H9 (cell line): ENCODE data around the gene CDK9. TPM values are rescaled to one million over a fixed set of nuclear protein-coding genes. Genes with fewer than 3 reads are reported as not detected.

Source experiments
- DNase-seq: peaks from one replicate; pipeline ENCODE4 v3.0.0-alpha.2; 2017
- H2AFZ ChIP-seq: one replicate; pipeline ENCODE4 v1.6.1; 2013; ENCODE audit warnings: mild to moderate bottlenecking, low read length, control low read depth, moderate library complexity
- H2AK5ac ChIP-seq: 2 replicates; pipeline ENCODE4 v1.6.1; 2013; ENCODE audit warnings: low read length, control low read depth, mixed read lengths; ENCODE audit not compliant: insufficient read length
- H2BK120ac ChIP-seq: one replicate; pipeline ENCODE4 v1.6.1; 2013; ENCODE audit warnings: low read depth, mild to moderate bottlenecking, low read length, control low read depth, inconsistent platforms; ENCODE audit not compliant: poor library complexity, severe bottlenecking
- H2BK12ac ChIP-seq: 2 replicates; pipeline ENCODE4 v1.6.1; 2013; ENCODE audit warnings: low read length, control low read depth, mixed read lengths, low read depth; ENCODE audit not compliant: insufficient read length
- H2BK15ac ChIP-seq: 2 replicates; pipeline ENCODE4 v1.6.1; 2013; ENCODE audit warnings: low read depth, low read length, control low read depth
- H2BK20ac ChIP-seq: one replicate; pipeline ENCODE4 v1.6.1; 2013; ENCODE audit warnings: low read depth, mild to moderate bottlenecking, low read length, control low read depth, inconsistent platforms; ENCODE audit not compliant: poor library complexity, severe bottlenecking
- H2BK5ac ChIP-seq: 2 replicates; pipeline ENCODE4 v1.6.1; 2013; ENCODE audit warnings: low read length, control low read depth, mixed read lengths; ENCODE audit not compliant: insufficient read length
- H3K14ac ChIP-seq: 2 replicates; pipeline ENCODE4 v1.6.1; 2013; ENCODE audit warnings: low read length, control low read depth; ENCODE audit not compliant: insufficient read depth
- H3K18ac ChIP-seq: 2 replicates; pipeline ENCODE4 v1.6.1; 2013; ENCODE audit warnings: low read depth, mild to moderate bottlenecking, mixed read lengths, low read length, control low read depth; ENCODE audit not compliant: insufficient read length
- H3K23ac ChIP-seq: 2 replicates; pipeline ENCODE4 v1.6.1; 2013; ENCODE audit warnings: low read length, control low read depth, mixed read lengths, low read depth; ENCODE audit not compliant: insufficient read length
- H3K23me2 ChIP-seq: 2 replicates; pipeline ENCODE4 v1.6.1; 2013; ENCODE audit warnings: low read depth, mild to moderate bottlenecking, mixed read lengths, low read length, control low read depth; ENCODE audit not compliant: insufficient read length, poor library complexity, severe bottlenecking
- H3K27ac ChIP-seq: 2 replicates; pipeline ENCODE4 v1.5.1; 2013; ENCODE audit warnings: low read length, control low read depth, mixed read lengths, low read depth; ENCODE audit not compliant: insufficient read length
- H3K27me3 ChIP-seq: 2 replicates; pipeline ENCODE4 v1.6.1; 2013; ENCODE audit warnings: low read length, control low read depth, inconsistent platforms; ENCODE audit not compliant: insufficient read depth
- H3K4ac ChIP-seq: 2 replicates; pipeline ENCODE4 v1.6.1; 2013; ENCODE audit warnings: low read depth, mild to moderate bottlenecking, control low read depth, inconsistent platforms, low read length, moderate library complexity
- H3K4me1 ChIP-seq: 2 replicates; pipeline ENCODE4 v1.6.1; 2013; ENCODE audit warnings: low read length, control low read depth, inconsistent platforms; ENCODE audit not compliant: insufficient read depth
- H3K4me2 ChIP-seq: 2 replicates; pipeline ENCODE4 v1.6.1; 2013; ENCODE audit warnings: low read length, control low read depth, mixed read lengths; ENCODE audit not compliant: insufficient read length, insufficient read depth
- H3K56ac ChIP-seq: 2 replicates; pipeline ENCODE4 v1.6.1; 2013; ENCODE audit warnings: low read depth, mild to moderate bottlenecking, mixed read lengths, low read length, control low read depth; ENCODE audit not compliant: insufficient read length
- H3K79me1 ChIP-seq: 2 replicates; pipeline ENCODE4 v1.6.1; 2013; ENCODE audit warnings: low read depth, mild to moderate bottlenecking, moderate library complexity, low read length, control low read depth, inconsistent platforms; ENCODE audit not compliant: insufficient read depth, poor library complexity, severe bottlenecking
- H3K79me2 ChIP-seq: 2 replicates; pipeline ENCODE4 v1.6.1; 2013; ENCODE audit warnings: low read length, control low read depth, inconsistent platforms; ENCODE audit not compliant: insufficient read depth
- H3K9ac ChIP-seq: 2 replicates; pipeline ENCODE4 v1.6.1; 2013; ENCODE audit warnings: low read length, control low read depth, mixed read lengths; ENCODE audit not compliant: insufficient read length; ENCODE audit errors: extremely low read depth
- H3K9me3 ChIP-seq: one replicate; pipeline ENCODE4 v1.6.1; 2013; ENCODE audit warnings: low read depth, low read length, inconsistent platforms; ENCODE audit not compliant: control insufficient read depth
- H3T11ph ChIP-seq: one replicate; pipeline ENCODE4 v1.6.1; 2013; ENCODE audit warnings: mild to moderate bottlenecking, low read length, control low read depth, inconsistent platforms
- H4K20me1 ChIP-seq: one replicate; pipeline ENCODE4 v1.6.1; 2013; ENCODE audit not compliant: control insufficient read depth, insufficient read length, insufficient read depth
- H4K5ac ChIP-seq: 2 replicates; pipeline ENCODE4 v1.6.1; 2013; ENCODE audit warnings: low read depth, mild to moderate bottlenecking, mixed read lengths, low read length, control low read depth; ENCODE audit not compliant: insufficient read length
- H4K8ac ChIP-seq: replicated peaks from 2 replicates; pipeline ENCODE4 v1.6.1; 2013; ENCODE audit warnings: low read length, control low read depth, mixed read lengths, low read depth; ENCODE audit not compliant: insufficient read length
- H4K91ac ChIP-seq: 2 replicates; pipeline ENCODE4 v1.6.1; 2013; ENCODE audit warnings: low read depth, mild to moderate bottlenecking, moderate library complexity, mixed read lengths, low read length, control low read depth; ENCODE audit not compliant: insufficient read length
- H3K27ac Mint-ChIP-seq, 3 experiments: 2 replicates in 2 of 3; 3 replicates in 1 of 3; pipeline ENCODE4 v1.8.0; 2020 to 2021; ENCODE audit warnings: mixed read lengths in 3 of 3, mild to moderate bottlenecking in 1 of 3, moderate library complexity in 1 of 3
- H3K27me3 Mint-ChIP-seq: 2 replicates; pipeline ENCODE4 v1.8.0; 2021; ENCODE audit warnings: low read depth, mild to moderate bottlenecking, moderate library complexity, mixed read lengths
- H3K36me3 Mint-ChIP-seq, 3 experiments: 2 replicates in 2 of 3; 3 replicates in 1 of 3; pipeline ENCODE4 v1.8.0; 2020 to 2021; ENCODE audit warnings: low read depth in 3 of 3, mixed read lengths in 3 of 3; ENCODE audit not compliant: insufficient read depth in 1 of 3
- H3K4me1 Mint-ChIP-seq, 2 experiments: 2 replicates each; pipeline ENCODE4 v1.8.0; 2020; ENCODE audit warnings: mixed read lengths in 2 of 2
- H3K4me3 Mint-ChIP-seq, 2 experiments: 2 replicates in 1 of 2; 3 replicates in 1 of 2; pipeline ENCODE4 v1.8.0; 2020 to 2021; ENCODE audit warnings: mild to moderate bottlenecking in 2 of 2, mixed read lengths in 2 of 2, moderate library complexity in 1 of 2
- H3K9me3 Mint-ChIP-seq, 2 experiments: 2 replicates in 1 of 2; 3 replicates in 1 of 2; pipeline ENCODE4 v1.8.0; 2020; ENCODE audit warnings: mild to moderate bottlenecking in 2 of 2, mixed read lengths in 2 of 2, moderate library complexity in 1 of 2
- WGBS: extraction: QIAGEN DNeasy Blood & Tissue Kit; methylation state at CpG from one replicate; pipeline ENCODE4 v1.1.7; 2013; ENCODE audit warnings: missing lambda C conversion rate, low lambda C conversion rate, mixed read lengths; ENCODE audit not compliant: insufficient read length; ENCODE audit errors: extremely low coverage; 5-methylcytosine and 5-hydroxymethylcytosine counted together
- total RNA-seq: library from RNA; stranded (reverse); gene quantifications from 2 replicates; pipeline ENCODE4 v1.2.1, GENCODE V29; 2021
- TF ChIP-seq, protein P1 (sequence below): fragments of 200-600 bp; sonication (generic); conservative IDR thresholded peaks from 3 replicates; pipeline ENCODE4 v1.8.0; 2021; ENCODE audit warnings: antibody characterized with exemption, mild to moderate bottlenecking

The CDK9 gene
- total RNA-seq, 1 experiment from 2014 or later = 85.7 TPM

DNA sequence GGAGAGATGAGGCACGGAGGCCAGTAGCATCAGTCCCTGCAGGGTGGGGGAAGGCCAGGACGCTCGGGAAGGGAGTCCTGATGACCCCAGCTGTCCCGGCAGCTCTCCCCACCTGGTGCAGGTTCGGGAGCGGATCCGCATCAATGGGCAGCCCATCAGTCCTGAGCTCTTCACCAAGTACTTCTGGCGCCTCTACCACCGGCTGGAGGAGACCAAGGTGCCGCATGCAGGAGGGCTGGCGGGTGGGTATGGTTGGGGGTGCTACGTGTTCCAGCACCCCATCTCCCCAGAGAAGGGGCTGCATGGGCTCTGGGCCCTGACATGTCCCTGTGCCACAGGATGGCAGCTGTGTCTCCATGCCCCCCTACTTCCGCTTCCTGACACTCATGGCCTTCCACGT, 21.0 kb downstream of the CDK9 start:
- no peak overlapping the region for H2AFZ ChIP-seq
- no peaks in the 10 kb centered on the region for H3K9me3 ChIP-seq
- Mint-ChIP-seq H3K27me3 (no peaks in the 10 kb centered on the region), H3K27ac (no peak overlapping the region), H3K36me3 (peaks cover 17 to 36% (median 35%) of the 10 kb centered on the region in 3 experiments), H3K9me3 (no peaks in the 10 kb centered on the region), H3K4me3 (no peak overlapping the region), H3K4me1 (peaks cover 8 to 15% of the 10 kb centered on the region in 2 experiments)
- no CpG with 5 or more reads among the region's 14 CpGs for WGBS
- no peak overlapping the region for H3K56ac ChIP-seq
- H3K9ac ChIP-seq = no peak overlapping the region
- H3K79me1 ChIP-seq = peaks cover 3% of the 10 kb centered on the region
- no peak overlapping the region for H2BK5ac ChIP-seq
- H3K14ac ChIP-seq = no peak overlapping the region
- H2BK120ac ChIP-seq = no peak overlapping the region
- no peak overlapping the region for H2AK5ac ChIP-seq
- H3T11ph ChIP-seq = no peak overlapping the region
- no peak for DNase-seq
- no peak overlapping the region for H3K4me2 ChIP-seq
- H2BK15ac ChIP-seq = no peak overlapping the region
- no peak overlapping the region for H3K23ac ChIP-seq
- H4K91ac ChIP-seq = no peak overlapping the region
- H4K8ac ChIP-seq = no peak overlapping the region
- peaks cover 5% of the 10 kb centered on the region; the same call in 1 of the 2 replicates for H3K79me2 ChIP-seq
- no peak overlapping the region for H4K5ac ChIP-seq
- no peak overlapping the region for H2BK12ac ChIP-seq
- no peak overlapping the region for H3K27ac ChIP-seq
- H3K4me1 ChIP-seq = peaks cover 3% of the 10 kb centered on the region; the same call in 1 of the 2 replicates
- no peak overlapping the region for H2BK20ac ChIP-seq
- H3K4ac ChIP-seq = no peak overlapping the region
- H3K18ac ChIP-seq = no peak overlapping the region
- H4K20me1 ChIP-seq = no peaks in the 10 kb centered on the region
- peaks cover 6% of the 10 kb centered on the region for H3K23me2 ChIP-seq
- no peaks in the 10 kb centered on the region for H3K27me3 ChIP-seq
- TF ChIP-seq, protein P1, sequence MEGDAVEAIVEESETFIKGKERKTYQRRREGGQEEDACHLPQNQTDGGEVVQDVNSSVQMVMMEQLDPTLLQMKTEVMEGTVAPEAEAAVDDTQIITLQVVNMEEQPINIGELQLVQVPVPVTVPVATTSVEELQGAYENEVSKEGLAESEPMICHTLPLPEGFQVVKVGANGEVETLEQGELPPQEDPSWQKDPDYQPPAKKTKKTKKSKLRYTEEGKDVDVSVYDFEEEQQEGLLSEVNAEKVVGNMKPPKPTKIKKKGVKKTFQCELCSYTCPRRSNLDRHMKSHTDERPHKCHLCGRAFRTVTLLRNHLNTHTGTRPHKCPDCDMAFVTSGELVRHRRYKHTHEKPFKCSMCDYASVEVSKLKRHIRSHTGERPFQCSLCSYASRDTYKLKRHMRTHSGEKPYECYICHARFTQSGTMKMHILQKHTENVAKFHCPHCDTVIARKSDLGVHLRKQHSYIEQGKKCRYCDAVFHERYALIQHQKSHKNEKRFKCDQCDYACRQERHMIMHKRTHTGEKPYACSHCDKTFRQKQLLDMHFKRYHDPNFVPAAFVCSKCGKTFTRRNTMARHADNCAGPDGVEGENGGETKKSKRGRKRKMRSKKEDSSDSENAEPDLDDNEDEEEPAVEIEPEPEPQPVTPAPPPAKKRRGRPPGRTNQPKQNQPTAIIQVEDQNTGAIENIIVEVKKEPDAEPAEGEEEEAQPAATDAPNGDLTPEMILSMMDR = no peak
